GM21447 (cell line): Measurements from ENCODE around the gene PADI3.
"Not testable (repeated sequence)": the region's sequence is repeated elsewhere in the genome, so short reads cannot be mapped to it uniquely, and the experiment has no call there.

Experiments used
- ATAC-seq: cut with Tn5 transposase; IDR thresholded peaks from one replicate; pipeline ENCODE4 v1.9.1; 2021; ENCODE audit not compliant: unreplicated experiment

The PADI3 gene

GRCh38 chr1:17321857-17322390, 73.0 kb downstream of the PADI3 start:
- not testable (repeated sequence) for ATAC-seq

- no peak for ATAC-seq
Measured at GRCh38 chr1:17328855-17329254, 80.0 kb downstream of the PADI3 start.

GRCh38 chr1:17329610-17330009, 80.7 kb downstream of the PADI3 start:
- ATAC-seq, result no peak

GRCh38 chr1:17330856-17331255, 82.0 kb downstream of the PADI3 start:
- no peak for ATAC-seq

GRCh38 chr1:17333081-17333480, 84.2 kb downstream of the PADI3 start:
- no peak for ATAC-seq
